ENCODE results near the gene SPACA6.

- TF ChIP-seq CTCF (conservative IDR thresholded peaks at IDR 0.05 in 1 of 2, IDR thresholded peaks at IDR 0.05 in 1 of 2; ENCODE audit: low read depth in 1 of 2, low read length in 2 of 2): no peak
- TF ChIP-seq EZH2 (IDR thresholded peaks at IDR 0.05; ENCODE audit: low read length, missing control alignments): no peak
Measured at GRCh38 chr19:51676566-51677083, 16.5 kb upstream of the SPACA6 start.

Data from fibroblast of lung (primary cell).